Activated CD4-positive, alpha-beta T cell treated with anti-CD3 and anti-CD28 coated beads, Interleukin-2, amount 50 U/mL, for 4 hours (primary cell): ENCODE measurements around the gene MACROD2.
"Not testable (repeated sequence)": the region's sequence is repeated elsewhere in the genome, so short reads cannot be mapped to it uniquely, and the experiment has no call there.

Experiments
- DNase-seq, 2 experiments: peaks; one replicate each; pipeline ENCODE4 v3.0.0-alpha.2; 2020

MACROD2 gene

DNA sequence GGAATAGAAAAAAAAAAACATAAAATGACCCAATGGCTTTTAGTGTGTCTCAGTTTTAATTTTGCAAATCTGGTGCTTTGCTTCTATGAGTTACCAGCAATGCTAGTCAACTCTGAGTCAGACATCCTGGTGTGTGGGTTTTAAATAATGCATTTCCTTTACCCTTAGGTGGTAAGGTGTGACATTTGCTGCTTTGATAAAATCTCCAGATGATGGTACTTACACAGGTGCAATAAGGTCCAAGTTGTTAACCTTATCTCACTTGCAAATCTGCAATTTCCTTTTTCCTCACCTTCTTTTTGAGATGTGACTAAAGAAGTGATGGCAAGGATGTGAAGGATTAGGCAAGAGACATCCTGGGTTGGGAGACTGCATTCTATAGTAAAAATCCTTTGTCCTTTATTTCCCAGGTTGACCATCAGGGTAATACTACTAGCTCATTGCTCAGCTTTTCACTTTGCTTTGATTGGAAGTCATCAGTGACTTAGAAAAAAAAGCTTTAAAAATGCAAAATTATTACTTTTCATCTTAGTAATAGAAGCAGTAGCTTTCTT is 1160.6 kb downstream of the MACROD2 start:
- no peak for DNase-seq

DNA sequence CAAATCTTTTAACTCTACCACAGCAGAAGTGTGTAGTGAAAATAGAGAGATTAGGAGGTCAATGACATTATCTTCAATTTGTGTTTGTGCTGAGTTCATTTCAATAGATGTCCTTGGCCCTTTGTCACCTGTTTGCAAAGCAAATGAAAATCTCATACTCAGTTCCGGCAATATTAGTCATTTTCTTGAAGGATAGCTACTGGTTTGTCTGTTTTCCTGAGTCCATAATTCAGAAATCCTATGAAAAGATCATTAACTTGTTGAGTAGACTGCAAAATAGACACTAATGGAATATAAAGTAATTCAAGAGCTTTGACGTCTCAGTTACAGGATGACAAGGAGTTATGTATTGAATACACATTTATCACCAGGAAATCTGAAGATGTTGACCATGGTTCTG is 1163.2 kb downstream of the MACROD2 start:
- no peak for DNase-seq

DNA sequence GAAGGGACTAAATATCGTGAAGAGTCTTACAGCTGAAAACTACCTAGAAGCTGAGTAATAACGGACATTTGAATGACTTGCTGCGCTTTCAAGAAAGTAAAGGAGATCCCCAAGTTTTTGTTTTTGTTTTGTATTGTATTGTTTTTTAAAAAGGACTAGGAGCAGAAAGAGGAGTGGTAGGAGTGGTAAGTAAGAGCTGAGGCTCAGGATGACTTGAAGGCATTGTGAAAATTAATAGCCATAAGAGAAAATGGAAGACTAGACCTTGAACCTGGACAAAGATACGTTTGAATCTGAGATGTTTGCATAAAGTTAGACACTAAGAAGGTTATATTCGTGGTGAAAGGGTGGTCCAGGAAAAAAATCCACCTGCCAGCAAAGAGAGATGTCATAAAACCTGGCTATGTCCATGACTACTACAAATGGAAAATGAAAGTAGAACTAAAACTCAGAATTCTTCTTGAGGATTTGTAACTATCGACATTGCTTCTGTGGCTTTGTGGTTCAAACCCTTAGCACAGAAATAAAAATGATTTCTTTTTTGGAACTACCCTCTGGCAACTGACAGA is 1166.8 kb downstream of the MACROD2 start:
- DNase-seq = no peak

DNA sequence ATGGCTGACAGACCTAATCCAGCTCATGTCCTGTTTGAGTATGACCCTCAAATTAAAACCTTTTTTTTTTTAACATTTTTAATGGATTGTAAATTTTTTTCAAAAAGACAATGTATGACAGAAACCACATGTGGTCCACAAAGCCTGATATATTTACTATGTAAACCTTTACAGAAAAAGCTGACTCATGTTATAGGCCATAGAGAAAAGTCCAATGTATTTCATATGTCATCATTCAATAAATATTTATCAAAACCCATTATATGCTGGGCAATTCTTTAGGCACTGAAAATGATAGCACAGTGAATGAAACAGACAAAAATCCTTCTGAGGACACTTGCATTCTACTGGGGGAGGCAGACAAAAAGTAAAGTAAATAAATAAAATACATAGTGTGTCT is 1168.3 kb downstream of the MACROD2 start:
- DNase-seq = no peak

DNA sequence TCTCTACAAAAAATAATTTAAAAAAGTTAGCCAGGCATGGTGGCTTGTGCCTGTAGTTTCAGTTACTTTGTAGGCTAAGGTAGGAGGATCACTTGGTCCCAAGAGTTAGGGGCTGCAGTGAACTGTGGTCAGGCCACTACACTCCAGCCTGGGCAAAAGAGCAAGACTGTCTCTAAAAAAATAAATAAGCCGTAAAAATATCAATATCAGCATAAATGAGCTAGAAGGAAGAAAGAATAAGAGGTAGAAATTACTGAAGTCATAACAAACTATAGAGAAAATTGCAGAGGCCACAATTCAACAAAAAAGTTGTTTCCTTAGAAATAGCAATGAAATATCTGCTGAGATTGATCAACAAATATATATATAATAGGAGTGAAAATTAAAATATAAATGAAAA is 1169.4 kb downstream of the MACROD2 start:
- no peak for DNase-seq

DNA sequence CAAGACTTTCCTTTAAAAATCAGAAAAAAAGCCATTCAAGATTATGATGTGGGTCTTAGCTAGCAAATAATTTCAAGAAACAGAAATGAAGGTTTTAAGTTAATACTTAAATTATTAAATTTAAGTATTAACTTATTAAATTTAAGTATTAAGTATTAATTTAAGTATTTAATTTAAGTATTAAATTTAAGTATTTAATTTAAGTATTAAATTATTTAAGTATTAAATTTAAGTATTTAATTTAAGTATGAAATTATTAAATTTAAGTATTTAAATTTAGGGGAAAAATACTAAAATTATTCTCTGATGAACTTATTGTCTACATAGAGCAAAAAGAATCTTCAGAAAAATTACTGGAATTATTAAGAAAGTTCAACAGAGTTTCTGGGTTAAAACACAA is 1171.4 kb downstream of the MACROD2 start:
- DNase-seq = no peak

DNA sequence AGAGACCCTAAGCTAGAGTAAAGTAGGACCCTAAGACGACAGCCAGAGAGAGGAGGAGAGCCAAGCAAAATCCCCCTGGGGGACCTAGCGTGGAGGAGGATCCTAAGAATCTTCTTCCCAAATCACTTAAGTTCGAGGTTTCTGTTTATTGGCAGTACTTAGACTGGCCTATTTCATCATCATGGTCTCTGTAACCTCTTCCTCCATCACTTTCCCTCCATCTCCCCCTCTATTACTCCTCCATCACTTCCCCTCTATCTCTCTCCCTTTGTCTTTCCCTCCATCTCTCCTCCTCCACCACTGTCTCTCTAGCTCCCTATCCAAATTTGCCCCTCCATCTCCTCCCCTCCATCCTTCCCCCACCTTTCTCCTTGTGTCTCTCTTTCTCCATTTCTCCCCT is 1175.7 kb downstream of the MACROD2 start:
- DNase-seq = no peak

DNA sequence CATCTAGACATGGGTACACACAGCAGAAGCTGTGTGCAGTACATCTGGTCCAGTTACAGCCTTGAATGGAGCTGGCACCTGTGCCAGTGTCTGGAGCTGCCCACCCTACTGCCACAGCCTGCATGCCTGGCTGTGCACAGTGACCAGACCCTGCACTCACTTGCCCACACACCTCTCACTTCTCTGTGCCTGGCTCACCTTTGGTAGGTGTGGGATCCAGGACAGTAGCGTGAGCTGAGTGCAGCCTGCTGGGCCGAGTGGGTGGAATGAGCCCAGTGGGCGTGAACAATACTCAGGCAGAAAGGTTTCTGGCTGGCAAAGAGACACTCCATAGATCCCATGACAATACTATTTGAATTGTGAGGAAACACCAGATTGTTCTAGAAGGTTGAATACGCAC is 1181.6 kb downstream of the MACROD2 start:
- no peak for DNase-seq

DNA sequence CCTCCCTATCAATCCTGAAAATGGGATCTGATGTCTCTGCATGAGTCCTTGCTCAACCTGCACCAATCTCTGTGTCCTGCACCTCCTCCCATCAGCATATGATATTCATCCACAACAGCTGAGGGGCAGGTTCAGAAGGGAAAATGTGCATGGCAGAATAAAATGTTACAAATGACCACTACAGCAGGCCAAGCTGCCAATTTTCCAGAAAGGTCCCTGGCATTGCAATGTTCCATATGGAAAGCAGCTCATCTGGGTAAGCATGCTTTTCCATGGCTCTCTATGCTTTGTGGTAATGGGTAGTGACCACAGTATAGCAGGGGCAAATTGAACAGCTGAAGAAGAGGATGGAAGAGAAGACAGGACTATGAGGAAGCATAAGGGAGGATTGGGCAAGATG is 1183.3 kb downstream of the MACROD2 start:
- no peak for DNase-seq

DNA sequence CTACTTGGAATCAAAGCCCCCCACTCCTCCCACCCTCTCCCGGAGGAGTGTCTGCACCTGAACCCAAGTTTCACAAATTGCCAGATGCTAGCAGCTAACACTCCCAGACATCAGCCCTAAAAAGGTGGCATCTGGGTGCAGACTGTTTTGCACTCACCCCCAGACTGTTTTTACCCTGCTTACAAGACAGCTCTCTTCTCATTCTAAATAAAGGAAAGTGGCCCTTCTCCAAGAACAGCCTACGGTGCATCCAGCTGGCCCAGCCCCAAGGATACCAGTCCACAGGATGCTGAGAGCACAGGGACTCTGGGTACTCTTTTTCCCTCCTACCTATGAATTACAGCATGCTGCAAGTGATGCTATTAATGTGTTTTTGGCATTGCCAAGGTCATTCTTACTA is 1184.1 kb downstream of the MACROD2 start:
- no peak for DNase-seq

DNA sequence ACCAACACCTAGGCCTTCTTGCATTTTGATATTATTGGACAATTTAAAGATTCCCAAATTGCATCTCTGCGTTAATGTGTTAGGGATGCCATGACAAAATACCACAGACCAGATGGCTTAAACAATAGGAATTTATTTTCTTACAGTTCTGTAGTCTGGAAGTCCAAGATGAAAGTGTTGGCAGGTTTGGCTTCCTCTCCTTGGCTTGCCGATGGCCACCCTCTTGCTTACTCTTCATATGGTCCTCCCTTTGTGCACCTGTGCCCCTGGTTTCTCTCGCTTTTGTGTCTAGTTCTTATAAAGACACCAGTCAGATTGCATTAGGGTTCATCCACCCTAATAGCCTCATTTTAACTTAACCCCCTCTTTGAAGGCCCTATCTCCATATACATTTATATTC is 1184.5 kb downstream of the MACROD2 start:
- no peak for DNase-seq

DNA sequence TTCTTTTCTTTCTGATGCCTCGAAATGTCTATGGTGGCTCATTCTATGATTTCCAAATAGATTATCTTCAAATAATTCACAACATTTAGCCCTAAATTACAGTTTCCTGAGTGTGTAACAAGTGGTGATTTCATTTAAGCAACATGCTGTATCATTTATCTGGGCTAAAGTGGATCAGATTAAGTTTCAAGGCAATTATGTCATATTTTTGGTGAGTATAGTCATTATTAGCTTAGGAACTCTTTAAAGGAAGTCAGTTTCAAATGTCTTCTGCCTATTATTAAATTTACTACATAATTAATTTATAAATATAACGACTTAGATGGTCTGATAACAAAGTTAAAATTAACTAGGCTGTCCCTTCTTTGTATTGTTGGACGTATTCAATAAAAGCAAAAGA is 1190.0 kb downstream of the MACROD2 start:
- no peak for DNase-seq

DNA sequence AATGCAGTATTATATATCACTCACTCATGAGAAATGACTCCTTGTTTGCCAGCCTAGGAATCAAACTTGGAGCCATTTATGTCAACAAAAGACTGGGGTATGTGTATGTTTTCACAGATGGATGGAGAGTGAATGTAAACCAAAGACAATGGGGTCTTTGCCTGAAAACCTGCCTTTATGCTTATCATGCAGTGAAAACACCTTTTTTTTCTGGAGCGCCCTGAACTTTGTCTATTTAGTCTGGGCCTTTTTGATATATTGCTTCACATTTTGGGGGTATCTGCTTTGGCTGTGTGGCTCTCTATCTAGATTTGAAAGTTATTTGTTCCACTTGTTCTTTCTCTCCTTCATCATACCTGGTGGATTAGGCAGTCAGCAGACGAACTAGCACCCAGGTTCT is 1190.6 kb downstream of the MACROD2 start:
- DNase-seq = no peak

DNA sequence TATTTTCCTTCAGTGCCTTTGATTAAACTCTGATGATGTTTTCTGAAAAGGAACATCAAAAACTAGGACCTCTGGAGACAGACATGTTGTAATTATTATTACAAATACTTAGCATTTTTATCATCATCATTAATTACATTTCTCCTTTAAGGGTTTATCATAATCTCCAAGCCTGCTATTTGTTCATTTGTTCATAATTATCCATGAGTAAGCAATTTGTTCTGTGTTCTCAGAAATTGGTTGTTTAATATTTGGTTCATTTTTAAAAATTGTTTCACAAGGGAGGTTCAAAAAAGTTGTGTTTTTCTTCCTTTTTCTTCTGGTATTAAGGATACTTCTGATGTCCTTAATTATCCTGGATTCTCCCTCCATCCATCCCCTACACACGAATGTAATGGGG is 1192.3 kb downstream of the MACROD2 start:
- no peak for DNase-seq

DNA sequence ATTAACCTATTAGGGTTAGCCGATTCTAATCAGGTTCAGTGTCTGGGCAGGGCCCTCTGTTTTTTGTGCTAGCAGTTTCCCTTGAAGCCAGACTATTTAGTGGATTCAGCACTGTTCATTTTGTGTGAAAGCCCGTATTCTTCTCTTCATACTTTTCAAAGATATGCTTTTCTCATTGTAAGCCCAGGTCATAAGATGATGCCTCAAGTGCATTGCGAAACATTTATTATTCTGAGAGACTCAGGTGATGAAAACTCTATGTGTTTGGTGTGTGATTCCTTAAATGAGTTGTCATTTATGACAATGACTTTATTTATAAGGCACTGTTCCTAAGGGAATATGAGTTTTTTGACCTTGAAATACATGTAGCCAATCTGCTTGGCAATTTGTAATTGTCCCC is 1193.1 kb downstream of the MACROD2 start:
- no peak for DNase-seq

DNA sequence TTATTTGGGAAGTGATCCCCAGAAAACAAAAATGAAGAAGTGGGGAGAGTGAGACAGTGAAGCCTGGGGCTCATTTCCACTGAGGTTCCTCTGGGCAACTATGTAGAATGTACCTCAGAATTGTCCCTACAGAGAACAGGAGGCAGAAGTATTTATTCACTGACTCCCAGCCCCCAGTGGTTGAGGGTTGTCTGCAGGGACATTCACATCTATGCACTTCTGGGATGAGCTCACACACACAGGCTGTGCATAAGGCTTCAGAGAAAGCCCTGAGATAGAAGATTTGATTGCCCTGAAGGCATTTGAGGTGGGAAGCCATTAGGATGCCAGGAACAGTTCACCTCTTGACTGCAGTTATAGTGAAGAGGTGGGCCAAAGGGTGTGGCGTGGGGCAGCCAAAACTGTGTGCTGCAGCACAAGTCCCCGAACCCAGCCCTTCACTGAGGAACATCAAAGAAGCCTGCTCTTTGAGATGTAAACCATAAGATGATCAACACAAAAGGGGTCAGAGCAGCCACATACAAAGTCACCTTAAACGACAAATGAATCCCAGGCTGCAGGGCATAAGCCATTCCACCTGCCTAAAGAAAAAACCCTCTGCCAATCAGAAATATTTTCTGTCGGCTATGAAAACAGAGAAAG is 1195.9 kb downstream of the MACROD2 start:
- DNase-seq = no peak

DNA sequence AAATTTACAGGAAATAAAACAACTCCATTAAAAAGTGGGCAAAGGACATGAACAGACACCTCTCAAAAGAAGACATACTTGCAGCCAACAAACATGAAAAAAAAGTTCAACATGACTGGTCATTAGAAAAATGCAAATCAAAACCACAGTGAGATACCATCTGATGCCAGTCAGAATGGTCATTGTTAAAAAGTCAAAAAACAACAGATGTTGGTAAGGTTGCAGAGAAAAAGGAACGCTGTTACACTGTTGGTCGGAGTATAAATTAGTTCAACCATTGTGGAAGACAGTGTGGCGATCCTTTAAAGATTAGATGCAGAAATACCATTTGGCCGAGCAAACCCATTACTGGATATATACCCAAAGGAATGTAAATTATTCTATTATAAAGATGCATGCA is 1200.1 kb downstream of the MACROD2 start:
- DNase-seq = no peak

DNA sequence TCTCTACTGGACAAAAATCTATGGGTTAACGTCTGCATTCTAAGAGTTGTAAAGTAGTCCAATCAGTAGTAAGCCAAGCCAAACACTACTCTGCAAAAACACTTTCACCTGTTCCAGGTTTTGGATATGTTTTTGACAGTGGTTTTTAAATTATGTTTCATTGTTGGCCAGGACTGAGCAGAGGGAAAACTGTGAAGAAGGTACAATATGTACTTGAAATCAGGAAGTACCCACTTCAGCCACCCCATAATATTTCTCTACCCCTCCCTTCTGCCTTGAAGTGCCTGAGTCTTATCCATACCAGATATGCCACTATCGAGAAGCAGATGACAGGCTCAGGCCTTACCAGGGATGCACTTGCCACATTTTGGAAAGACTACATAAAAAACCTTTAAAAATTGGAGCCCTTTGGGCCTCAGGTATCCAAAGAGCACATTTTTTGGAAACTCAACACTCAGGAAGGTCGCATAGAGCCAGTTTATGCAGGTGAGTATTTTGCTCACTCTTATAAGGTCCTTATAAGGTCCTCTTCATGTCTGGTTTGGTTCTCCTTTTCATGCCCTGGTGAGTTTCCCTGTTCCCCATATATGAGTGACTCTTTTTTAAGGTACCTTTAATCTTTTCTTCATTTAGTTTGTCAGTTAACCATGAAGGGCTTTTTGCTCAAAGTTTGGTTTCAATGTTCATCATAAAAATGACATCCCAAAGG is 1201.4 kb downstream of the MACROD2 start:
- no peak for DNase-seq

DNA sequence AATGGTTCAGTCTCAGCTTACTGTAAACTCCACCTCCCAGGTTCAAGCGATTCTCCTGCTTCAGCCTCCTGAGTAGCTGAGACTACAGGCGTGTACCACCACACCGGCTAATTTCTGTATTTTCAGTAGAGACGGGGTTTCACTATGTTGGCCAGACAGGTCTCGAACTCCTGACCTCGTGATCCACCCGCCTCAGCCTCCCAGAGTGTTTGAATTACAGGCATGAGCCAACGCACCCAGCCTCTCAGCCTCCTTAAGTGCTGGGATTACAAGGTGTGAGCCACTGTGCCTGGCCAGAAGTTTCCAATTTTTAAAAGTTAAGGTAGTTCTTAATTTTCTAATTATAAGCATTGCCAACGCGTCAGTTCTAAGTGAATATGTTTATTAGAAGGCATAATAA is 1202.7 kb downstream of the MACROD2 start:
- not testable (repeated sequence) for DNase-seq

DNA sequence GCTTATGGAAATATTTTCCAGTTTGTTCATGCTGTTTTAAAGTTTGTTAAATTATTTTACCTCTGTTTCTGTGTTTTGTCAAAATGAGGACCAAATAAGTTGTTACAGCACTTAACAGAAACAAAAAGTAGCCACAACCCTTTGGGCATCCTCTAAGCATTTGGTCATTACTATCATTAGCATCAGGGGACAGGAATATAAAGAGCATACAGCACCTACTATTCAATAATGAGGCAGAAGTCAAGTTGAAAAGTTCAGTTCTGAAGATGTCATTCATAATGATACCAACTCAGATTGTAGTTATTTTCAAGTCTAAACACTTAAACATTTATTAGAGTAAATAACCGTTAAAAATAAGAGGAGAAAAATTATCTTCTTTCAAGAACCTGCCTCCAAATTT is 1204.4 kb downstream of the MACROD2 start:
- DNase-seq = no peak

DNA sequence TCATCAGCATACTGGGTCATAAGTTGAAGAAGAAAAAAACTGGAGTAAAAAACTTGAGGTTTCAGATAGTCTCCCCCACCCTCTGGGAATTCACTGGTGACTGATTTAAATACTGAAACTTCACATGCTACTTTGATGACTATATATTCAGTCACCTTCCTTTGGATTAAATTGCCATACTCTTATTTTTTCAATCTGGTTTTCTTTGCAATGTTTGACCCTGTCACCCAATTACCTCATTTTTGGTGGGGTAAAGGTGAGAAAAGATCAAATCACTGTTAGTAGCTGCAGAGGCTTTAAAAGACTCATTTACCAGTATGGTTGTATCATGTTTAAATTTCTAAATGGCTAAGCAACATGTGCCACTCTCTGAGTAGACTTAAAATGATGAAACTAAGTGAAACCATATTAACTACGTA is 1204.8 kb downstream of the MACROD2 start:
- no peak for DNase-seq

DNA sequence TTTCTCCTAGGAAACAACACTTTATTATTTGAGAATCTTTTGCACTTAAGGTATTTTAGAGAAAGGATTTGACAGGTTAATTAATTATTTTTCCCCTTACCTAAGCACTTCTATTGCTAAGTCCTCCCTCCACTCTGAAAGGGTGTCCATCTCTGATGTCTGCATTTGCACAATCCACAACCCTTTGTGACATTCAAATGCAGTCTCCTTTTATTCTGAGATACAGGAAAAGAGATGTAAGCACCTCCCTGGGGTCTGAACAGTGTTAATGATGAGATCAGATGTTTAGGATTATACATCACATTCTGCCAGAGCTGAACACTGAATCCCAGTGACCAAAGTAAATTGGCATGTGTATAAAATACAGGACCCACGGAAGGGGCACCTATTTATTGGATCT is 1206.3 kb downstream of the MACROD2 start:
- DNase-seq = no peak

DNA sequence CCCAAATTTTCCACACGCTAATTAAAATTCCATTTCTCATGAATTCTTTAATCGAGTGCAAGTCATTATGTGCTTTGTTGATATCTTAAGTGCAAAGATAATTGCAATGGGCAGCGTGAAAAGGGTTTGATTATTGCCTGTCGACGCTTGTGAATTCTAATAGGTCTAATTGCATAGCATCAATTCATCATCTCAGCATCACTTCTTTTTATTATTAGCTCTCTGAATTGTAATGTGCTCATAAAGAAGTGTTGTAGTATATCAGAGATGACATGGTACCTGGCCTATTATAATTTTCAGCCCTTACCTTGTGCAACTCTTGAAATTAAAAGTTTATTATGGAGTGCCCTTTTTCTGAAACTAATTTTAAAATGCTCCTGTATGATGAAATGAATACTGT is 1208.9 kb downstream of the MACROD2 start:
- no peak for DNase-seq

DNA sequence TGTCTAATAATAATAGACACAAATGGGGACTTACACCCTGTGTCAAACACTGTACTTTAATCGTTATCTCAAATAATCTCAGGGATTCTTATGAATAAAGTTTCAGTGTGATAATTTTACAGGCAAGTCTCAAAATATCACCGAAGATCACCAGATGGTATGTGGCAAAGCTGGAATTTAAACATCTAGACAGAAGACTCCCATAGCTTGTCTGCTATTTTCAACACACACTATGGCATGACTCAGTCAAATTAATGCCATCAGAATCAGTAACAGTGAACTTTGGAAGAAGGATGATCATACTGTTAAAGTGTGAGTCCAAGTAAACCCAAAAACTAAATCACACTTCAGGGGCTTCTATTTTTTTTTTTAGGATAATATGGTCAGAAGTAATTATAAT is 1209.7 kb downstream of the MACROD2 start:
- DNase-seq = no peak
